Measurements from ENCODE around the gene MASP1.

Gene MASP1, protein sequence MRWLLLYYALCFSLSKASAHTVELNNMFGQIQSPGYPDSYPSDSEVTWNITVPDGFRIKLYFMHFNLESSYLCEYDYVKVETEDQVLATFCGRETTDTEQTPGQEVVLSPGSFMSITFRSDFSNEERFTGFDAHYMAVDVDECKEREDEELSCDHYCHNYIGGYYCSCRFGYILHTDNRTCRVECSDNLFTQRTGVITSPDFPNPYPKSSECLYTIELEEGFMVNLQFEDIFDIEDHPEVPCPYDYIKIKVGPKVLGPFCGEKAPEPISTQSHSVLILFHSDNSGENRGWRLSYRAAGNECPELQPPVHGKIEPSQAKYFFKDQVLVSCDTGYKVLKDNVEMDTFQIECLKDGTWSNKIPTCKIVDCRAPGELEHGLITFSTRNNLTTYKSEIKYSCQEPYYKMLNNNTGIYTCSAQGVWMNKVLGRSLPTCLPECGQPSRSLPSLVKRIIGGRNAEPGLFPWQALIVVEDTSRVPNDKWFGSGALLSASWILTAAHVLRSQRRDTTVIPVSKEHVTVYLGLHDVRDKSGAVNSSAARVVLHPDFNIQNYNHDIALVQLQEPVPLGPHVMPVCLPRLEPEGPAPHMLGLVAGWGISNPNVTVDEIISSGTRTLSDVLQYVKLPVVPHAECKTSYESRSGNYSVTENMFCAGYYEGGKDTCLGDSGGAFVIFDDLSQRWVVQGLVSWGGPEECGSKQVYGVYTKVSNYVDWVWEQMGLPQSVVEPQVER

DNA sequence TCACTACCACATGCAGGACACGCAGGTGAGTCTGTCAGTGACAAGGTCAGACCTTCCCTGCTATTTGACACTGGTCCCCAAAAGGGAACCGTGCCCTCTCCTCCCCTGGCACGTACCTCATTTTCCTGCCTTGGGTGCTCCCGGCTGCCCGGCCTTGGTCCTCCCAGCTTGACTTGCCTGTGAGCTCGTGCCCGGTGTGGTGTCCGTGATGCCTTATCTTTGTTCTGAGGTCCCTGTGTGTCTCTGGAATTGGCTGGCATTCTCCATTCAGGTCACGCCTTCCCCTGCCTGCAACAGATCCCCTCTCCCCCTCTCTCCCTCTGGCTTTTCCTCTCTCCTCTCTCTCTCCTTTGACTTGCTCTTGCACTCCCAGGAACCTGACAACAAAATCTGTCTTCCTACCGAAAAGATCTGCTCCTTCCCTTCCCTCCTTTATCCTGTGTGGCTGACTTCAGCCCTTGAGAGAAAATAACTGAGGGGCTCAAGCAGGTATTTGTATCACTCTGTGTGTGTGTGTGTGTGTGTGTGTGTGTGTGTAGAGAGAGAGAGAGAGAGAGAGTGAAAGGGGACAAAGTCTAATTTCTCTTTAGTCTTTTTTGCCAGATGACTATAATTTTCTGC lies at the start of gene MASP1:
Gene MASP1 (minus strand): TSS at position 226 of the 621 bp plus-strand sequence. CDS start 105 bp downstream, at position 121.
- no peak for DNase-seq (ENCODE audit: low spot score)

DNA sequence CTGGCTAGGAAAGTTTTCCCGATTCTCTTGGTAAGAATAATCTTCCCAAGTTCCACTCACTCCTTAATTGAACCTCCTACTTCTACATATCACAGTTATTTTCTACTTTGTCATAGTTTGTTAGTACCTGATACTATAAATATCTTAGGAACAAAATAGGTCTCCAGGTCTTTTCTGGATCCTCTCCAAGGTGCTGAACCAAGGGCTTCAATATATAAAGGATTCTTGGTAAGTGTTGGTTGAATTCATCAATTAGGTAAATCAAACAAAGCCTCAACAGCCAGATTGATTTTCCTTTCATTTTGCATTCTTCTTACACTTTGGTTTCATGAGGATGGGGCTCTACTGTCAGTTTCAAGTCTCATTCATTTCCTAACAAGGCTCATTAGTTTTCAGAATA lies 49.0 kb upstream of the MASP1 start:
- DNase-seq (ENCODE audit: low spot score): no peak

DNA sequence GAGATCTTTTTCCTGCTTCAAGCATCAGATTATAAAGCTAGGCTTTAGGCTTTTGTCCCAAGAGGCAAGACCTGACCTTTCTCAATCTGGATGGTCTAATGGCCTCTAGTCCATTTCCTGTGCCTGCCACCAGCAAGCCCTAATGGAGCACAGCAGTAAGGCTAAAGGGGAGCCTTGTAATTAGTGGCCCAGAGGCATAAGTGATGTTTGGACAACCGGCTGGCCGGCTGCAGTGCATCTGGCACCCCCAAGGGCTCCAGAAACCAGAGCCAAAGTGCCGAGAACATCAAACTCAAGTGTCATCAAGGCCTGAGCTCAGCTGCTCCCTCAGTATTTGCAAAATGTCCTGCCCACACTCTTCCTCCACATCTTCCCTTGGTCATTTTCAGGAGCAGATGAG lies 44.8 kb upstream of the MASP1 start:
- no peak for DNase-seq (ENCODE audit: low spot score)

DNA sequence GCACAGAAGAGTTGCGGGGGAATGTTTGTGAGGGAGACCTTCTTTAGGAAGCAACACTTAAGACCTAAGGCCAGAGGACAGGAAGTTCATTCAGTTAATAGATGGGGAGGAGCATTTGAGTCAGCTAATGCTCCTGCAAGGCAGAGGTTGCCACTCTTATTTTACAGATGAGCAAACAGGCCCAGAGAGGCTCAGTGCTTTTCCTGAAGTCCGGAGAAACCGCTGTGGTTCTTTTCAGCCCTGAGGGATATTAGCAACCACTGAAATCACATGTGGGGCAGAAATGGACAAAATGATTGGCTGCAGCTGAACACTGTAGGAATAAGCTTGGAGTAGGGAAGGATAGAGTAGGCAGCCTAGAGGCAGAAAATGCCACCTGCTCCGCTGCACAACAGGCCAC lies 43.4 kb upstream of the MASP1 start:
- no peak for DNase-seq (ENCODE audit: low spot score)

DNA sequence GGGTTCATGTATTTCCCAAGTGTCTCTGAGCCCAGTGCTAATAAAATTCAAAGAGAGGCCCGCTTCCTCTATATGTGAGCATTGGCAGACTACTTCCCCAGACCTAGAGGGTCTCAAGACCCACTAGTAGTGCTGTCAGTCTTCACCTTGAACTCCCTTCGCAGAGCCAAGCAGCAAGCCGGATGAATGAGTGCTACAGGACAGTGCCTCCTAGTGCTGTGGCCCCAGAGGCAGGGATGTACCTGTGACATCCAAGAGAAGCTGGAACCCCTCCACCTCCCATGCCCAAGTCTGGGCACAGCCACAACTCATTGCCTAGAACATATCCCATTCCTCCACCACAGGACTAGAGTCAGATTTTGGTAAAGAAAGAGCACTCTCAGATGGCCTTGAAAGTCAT lies 37.2 kb upstream of the MASP1 start:
- DNase-seq (ENCODE audit: low spot score): no peak

DNA sequence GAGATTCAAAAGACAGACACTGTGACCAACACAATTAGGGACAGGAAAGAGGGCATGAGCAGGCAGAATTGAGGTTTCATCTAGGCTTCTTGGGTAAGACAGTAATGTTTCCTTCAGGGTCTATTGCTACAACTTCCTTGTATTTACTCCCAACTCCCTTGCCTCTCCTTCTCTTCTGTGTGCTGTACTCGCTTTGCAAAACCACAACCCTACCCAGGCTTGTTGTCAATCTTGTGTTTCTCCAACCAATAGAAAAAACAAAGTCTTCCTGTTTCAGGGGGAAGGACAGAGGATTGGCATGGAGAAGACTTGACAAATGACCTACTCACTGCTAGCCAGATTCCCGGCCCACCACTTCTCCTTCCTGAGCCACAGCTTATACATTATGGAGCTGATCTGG lies 36.3 kb upstream of the MASP1 start:
- DNase-seq (ENCODE audit: low spot score): no peak

DNA sequence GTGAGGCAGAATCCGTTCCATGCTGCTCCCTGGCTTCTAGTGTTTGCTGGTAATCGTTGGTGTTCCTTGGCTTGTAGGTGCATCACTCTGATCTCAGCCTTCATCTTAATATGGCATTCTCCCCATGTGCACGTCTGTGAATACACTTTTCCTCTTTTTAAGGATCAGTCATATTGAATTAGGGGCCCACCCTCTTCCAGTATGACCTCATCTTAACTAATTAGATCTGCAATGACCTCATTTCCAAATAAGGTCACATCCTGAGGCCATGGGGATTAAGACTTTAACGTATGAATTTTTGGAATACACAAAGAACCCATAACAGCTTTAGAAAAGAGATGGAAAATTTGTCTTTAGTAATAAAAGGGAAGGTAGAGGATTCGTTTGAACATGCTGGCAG lies 34.1 kb upstream of the MASP1 start:
- DNase-seq (ENCODE audit: low spot score): no peak

DNA sequence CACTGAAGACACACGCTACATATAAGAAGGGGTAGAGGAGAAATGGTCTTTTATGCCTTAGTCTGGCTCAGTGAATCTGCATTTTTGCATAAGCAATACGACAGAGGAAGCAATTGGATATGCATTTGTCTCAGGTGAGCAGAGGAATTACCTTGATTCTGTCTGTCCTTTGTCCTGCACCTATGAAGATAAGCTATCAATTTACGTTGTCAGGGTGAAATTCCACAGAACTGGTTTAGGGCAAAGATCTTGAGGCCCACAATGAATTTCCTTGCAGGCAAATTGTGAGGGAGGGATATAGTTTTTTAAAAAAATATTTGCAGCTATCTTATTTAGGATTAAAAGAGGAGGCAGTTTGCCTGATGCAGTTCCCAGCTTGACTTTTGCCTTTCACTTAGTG lies 31.6 kb upstream of the MASP1 start:
- DNase-seq (ENCODE audit: low spot score): no peak

DNA sequence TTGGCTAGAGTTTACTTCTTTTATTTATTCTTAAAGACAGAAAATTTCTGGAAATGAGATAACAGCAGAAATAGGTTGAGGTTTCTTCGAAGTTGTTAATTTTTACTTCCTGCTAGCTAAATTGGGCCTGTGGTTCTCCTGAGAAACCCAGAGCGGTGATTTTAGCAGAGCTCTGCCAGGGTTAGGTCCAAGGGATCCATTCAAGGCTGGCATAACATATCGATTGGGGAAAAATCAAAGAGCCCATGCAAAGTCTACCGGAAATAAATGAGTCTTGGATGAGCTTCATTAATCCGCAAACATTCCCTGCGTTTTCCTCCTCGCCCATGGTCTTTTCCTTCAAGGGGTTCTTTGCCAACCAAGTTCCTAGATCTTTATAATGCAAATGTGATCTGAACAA lies 30.8 kb upstream of the MASP1 start:
- no peak for DNase-seq (ENCODE audit: low spot score)

DNA sequence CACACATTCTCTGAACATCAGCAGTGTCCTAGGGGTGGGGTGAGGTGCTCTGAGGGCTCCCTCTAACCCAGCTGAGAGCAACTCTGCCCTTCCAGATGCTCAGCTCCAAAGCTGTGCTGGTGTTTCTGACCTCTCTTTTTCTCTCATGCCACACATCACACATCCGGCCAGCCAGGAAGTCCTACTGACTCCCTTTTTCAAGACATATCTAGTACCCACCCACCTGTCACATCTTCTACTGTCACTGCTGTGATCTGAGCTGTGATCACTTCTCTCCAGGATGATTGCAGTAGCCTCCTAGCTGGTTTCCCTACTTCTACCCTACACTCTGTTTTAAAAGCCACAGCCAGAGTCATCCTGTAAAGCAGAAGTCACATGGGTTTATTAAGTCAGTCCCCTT lies 30.2 kb upstream of the MASP1 start:
- no peak for DNase-seq (ENCODE audit: low spot score)

DNA sequence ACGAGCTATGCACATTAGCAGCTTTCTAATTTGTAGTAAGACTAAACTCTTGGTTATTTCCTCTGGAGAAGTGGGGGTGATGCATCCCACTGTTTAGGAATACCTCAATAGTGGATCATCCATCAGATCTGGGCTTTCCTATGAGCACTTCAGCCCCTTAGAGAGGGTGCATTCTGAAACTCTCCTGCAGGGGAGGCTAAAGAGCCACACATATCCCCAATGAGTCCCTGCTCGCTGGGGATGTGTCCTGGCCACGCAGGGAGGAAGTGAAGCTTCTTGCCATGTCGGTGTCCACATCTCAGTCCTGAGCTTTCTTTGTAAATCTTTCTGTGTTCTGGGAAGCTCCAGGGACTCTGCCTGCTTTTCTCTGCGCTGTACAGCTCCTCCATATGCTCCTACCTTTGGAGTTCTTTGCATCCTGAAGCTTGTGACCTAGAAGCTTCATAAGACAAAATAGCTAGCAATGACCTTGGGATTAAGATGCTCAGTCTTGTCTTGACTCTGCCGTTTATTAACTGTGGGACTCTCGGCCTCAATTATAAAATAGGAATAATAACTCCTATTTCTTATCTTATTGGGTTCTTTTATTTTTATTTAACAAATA lies 28.3 kb upstream of the MASP1 start:
- peak; percentile 82 for DNase-seq (ENCODE audit: low spot score)

DNA sequence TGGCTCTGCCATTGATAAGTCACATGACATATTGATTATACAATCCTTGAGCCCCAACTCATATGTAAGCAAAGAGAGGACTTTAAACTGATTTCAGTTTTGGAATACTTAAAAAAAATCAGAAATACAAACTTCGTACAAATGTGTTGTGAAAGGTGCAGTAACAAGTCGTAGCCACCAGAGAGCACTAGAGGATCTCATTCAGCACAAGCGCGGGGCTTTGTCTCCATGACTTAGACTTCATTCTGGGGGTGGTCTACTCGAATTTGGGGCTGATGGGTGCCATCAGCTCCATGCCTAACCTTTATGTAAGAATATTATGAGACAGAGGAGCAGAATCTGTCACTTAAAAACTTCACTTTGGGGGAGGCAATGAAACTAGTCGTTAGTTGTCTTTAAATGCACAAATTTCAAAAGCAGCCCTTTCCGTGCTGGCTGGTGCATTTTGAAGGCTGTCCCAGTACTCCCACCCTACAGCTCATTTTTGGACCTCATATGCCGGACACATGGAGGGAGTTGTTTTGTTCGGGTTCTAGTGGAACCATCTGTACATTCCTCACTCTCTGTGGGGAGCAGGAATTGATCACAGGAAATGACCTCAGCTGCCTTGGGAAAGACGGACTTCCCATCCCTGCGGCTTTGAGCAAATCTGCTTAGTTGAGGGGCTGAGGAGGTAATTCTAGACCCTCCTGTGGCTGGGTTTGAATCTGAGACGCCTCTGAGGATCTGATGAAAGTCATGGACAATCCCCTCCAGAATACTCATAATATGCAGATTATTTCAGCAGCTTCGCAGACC lies 27.5 kb upstream of the MASP1 start:
- DNase-seq (ENCODE audit: low spot score): peak; percentile 74

DNA sequence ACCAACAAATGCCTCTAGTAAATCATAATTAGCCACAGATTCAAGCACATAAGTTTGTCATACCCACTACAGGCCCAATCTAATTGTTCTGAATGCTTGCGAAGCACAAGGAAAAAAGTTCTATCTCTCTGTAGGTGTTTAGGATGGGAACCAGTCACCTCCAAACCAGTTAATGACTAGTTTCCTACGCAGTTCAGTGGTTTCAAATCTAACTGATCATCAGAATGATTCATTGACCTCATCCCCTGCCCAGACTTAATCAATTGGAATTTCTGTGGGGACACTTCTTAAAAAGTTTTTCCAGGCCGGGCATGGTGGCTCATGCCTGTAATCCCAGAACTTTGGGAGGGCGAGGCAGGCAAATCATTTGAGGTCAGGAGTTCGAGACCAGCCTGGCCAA lies 24.3 kb upstream of the MASP1 start:
- DNase-seq (ENCODE audit: low spot score): no peak

DNA sequence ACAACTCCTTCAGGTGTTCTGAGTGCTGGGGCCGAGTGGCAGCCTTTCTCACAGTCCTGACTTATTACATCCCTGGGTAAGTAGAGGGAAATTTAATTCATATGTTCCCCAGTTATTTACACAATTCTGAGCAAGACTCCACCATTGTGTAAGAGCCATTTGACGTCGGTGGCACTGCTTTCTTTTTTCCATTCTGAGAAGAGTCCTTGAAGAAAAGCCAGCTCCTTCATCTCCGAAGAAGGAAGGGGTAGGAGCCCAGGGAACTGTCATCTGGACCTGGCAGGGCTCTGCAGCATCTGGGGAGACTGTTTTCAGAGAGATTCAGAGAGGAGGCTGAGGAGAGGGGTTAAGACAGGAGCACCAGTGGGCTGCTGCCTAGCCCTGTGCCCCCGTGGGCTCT lies 22.6 kb upstream of the MASP1 start:
- DNase-seq (ENCODE audit: low spot score): no peak

DNA sequence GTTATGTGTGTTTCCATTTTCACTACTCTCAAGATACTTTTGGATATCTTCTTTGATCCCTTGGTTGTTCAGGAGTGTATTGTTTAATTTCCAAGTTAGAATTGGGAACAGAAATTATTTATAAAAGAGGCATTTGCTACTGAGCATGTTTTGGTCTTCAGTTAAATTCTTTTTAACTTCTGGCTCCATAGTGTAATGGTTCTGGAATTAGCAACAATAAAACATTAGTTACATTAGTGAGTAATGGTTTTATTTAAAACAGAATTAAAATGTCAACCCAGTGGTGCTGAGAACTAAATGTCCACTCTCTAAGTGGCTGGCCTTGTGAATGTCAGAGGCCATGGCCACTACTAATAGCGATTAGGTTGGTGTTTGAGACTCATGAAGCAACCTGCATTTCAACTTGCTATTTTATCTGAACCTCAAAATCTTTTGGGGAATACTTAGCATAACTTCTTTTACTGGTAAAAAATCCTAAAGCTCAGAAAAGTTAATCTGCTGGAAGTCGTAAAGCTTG lies 19.5 kb upstream of the MASP1 start:
- no peak for DNase-seq (ENCODE audit: low spot score)

DNA sequence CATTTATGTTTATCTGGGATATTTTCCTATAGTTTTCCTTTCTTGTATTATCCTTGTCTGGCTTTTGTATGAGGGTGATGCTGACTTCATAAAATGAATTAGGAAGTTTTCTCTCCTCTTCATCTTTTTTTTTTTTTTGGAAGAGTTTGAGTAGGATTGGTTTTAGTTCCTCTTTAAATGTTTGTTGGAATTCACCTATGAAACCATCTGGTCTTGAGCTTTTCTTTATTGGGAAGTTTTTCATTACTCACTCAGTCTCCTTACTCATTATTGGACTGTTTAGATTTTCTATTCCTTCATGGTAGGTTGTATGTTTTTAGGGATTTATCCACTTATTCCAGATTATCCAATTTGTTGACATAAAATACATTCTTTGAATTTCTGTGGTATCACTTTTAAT lies 18.7 kb upstream of the MASP1 start:
- no peak for DNase-seq (ENCODE audit: low spot score)

DNA sequence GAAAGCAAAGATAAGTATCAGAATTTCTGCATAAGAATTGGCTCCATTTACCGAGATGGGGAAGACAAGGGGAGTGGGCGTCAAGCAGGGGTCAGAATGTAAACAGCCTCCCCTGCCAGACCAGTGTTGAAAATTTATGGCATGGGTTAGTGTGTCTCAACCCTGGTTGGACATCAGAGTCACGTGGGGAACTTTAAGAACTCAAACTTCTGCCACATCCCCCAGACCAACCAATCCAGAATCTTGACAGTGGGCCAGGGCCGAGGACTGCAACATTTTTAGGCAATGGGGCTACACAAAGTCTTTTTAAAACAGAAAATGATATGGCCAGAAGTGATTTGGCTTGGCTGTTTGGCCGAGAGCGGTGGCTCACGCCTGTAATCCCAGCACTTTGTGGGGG lies 14.3 kb upstream of the MASP1 start:
- DNase-seq (ENCODE audit: low spot score): no peak

DNA sequence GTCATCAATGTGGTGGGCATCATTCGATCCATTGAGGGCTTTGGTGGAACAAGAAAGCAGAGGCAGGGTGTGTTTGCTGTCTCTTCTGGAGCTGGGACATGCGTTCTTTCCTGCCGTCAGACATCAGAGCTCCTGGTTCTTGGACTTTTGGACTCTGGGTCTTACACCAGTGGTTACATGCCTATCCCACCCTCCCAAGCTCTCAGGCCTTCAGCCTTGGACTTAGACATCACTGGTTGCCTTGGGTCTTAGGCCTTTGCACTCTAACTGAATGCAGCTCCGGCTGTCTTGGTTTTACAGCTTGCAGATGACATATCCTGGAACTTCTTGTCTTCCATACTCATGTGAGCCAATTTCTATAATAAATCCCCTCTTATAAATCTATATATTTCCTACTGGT lies 8.1 kb upstream of the MASP1 start:
- no peak for DNase-seq (ENCODE audit: low spot score)

DNA sequence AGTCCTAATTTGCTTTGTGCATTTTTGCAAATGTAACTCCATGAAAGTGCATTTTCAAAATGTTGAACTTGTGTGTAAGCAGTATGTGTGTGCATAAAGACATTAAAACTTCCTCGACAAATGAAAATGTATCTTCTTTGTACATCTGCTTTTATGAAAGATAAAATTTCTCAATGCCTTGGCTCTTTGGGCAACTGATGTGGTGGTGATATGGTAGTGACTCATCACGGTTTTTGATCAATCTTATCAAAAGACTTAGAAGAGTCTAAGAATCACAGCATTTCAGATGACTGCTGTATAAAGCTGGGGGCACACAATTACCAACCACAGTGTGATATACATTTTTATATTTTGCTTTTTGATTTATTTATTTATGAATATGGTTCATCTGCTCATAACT lies 5.4 kb upstream of the MASP1 start:
- no peak for DNase-seq (ENCODE audit: low spot score)

DNA sequence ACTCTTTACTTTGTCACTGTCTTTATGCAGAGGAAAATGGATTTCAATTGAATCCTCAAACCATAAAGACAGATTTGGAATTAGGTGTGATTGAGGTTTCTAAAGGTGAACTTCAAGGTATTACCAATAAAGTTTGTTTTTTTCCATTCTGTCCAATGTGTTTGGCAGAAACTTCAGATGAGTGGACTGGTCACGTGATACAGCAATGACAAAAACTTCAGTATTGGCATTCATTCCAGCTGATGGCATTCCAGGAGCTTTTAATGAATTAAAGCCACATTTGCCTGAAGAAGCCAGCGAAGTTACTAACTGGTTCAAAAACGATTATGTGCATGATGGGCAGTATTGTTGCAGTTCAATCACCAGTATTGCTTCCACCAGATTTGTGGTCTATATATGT lies 4.5 kb upstream of the MASP1 start:
- no peak for DNase-seq (ENCODE audit: low spot score)

DNA sequence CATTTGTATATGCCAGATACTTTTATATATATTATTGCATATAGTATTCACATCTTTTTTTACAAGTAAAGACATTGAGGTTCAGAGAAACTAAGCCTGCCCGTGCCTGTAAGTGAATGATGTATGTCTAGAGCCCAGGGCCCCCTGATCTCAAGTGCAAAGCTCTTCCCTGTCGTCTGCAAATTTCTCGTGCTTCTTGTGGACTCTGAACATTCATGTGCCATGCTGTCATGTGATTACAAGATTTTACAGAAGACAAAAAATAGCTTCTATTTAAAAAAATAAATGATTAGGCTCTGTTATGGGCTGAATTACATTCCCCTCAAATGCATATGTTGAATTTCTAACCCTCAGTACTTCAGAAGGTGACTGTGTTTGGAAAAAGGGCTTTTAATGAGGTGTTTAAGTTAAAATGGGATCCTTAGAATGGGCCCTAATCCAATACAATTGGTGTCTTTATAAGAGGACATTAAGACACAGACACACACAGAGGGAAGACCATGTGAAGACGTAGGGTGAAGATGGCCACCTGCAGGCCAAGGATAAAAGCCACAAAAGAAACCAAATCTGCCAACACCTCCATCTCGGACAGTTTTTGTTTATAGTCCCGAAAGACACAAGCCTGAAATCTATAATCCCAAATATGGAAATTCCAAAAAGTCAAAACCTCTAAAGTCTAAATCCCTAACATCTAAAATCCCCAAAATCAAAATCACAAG lies 3.9 kb upstream of the MASP1 start:
- DNase-seq (ENCODE audit: low spot score): peak; percentile 25
